HepG2 (cell line): Measurements from ENCODE around the gene APOC3. TPM values are rescaled to one million over a fixed set of nuclear protein-coding genes. Genes with fewer than 3 reads are reported as not detected.
A peak's percentile ranks its signal among the peaks of the same experiment; 100 is the strongest.

Experiments
- ATM ChIP-seq: fragments of 450-650 bp; IDR thresholded peaks from 2 replicates; pipeline ENCODE4 v1.7.1; 2017; ENCODE audit warnings: mild to moderate bottlenecking, borderline replicate concordance
- CENPBD1 ChIP-seq: sonication (generic); formaldehyde crosslinking; IDR thresholded peaks from 2 replicates; pipeline ENCODE4 v1.8.0; 2022; ENCODE audit warnings: missing genetic modification reagents, low read depth, mild to moderate bottlenecking, borderline replicate concordance
- EED ChIP-seq: sonication (generic); formaldehyde crosslinking; IDR thresholded peaks from 2 replicates; pipeline ENCODE4 v1.5.0; 2020; ENCODE audit warnings: mild to moderate bottlenecking, missing genetic modification reagents
- HMG20A ChIP-seq: IDR thresholded peaks from 2 replicates; pipeline ENCODE4 v1.6.1; 2016; ENCODE audit warnings: borderline replicate concordance
- KMT2A ChIP-seq: sonication (generic); formaldehyde crosslinking; IDR thresholded peaks from 2 replicates; pipeline ENCODE4 v1.4.0; 2020; ENCODE audit warnings: missing genetic modification reagents
- PBX2 ChIP-seq: IDR thresholded peaks from 2 replicates; pipeline ENCODE4 v1.6.1; 2016; ENCODE audit warnings: control low read depth
- PRDM4 ChIP-seq: sonication (generic); formaldehyde crosslinking; IDR thresholded peaks from 2 replicates; pipeline ENCODE4 v1.9.0; 2021; ENCODE audit warnings: missing genetic modification reagents, borderline replicate concordance
- RARG ChIP-seq: sonication (generic); formaldehyde crosslinking; IDR thresholded peaks from 2 replicates; pipeline ENCODE4 v1.4.0; 2020; ENCODE audit warnings: low read depth, mild to moderate bottlenecking, missing genetic modification reagents
- RBFOX2 ChIP-seq: fragments of 200-400 bp; formaldehyde crosslinking; IDR thresholded peaks from 2 replicates; pipeline ENCODE4 v1.6.1; 2017; ENCODE audit warnings: low read depth, mild to moderate bottlenecking, low read length
- SRSF9 ChIP-seq: fragments of 200-400 bp; formaldehyde crosslinking; IDR thresholded peaks from 2 replicates; pipeline ENCODE4 v1.6.1; 2018; ENCODE audit warnings: borderline replicate concordance, mild to moderate bottlenecking, low read depth, low read length; ENCODE audit not compliant: insufficient read depth, poor library complexity, severe bottlenecking
- TERF1 ChIP-seq: sonication (generic); formaldehyde crosslinking; IDR thresholded peaks from 2 replicates; pipeline ENCODE4 v1.8.0; 2022; ENCODE audit warnings: mild to moderate bottlenecking, missing genetic modification reagents, moderate library complexity
- ZNF343 ChIP-seq: sonication (generic); formaldehyde crosslinking; IDR thresholded peaks from 2 replicates; pipeline ENCODE4 v1.4.0; 2020; ENCODE audit warnings: mild to moderate bottlenecking, missing genetic modification reagents
- ZNF414 ChIP-seq: sonication (generic); formaldehyde crosslinking; IDR thresholded peaks from 2 replicates; pipeline ENCODE4 v1.5.0; 2020; ENCODE audit warnings: missing genetic modification reagents
- ZNF556 ChIP-seq: sonication (generic); formaldehyde crosslinking; IDR thresholded peaks from 2 replicates; pipeline ENCODE4 v1.4.0; 2020; ENCODE audit warnings: mild to moderate bottlenecking, missing genetic modification reagents, borderline replicate concordance
- ZNF563 ChIP-seq: sonication (generic); formaldehyde crosslinking; IDR thresholded peaks from 2 replicates; pipeline ENCODE4 v1.8.0; 2022; ENCODE audit warnings: mild to moderate bottlenecking, moderate library complexity, missing genetic modification reagents
- ZNF678 ChIP-seq: sonication (generic); formaldehyde crosslinking; IDR thresholded peaks from 2 replicates; pipeline ENCODE4 v1.4.0; 2020; ENCODE audit warnings: mild to moderate bottlenecking, missing genetic modification reagents
- ZNF687 ChIP-seq: sonication (generic); formaldehyde crosslinking; IDR thresholded peaks from 2 replicates; pipeline ENCODE4 v1.5.1; 2020; ENCODE audit warnings: mild to moderate bottlenecking, missing genetic modification reagents, moderate library complexity
- ZNF850 ChIP-seq: sonication (generic); formaldehyde crosslinking; conservative IDR thresholded peaks from 2 replicates; pipeline ENCODE4 v1.9.0; 2021; ENCODE audit warnings: mild to moderate bottlenecking, missing genetic modification reagents
- polyA plus RNA-seq, 8 experiments: library from polyadenylated mRNA; depleted of rRNA in 3 of 8; stranded (reverse) in 7 of 8; unstranded in 1 of 8; fragments of >200 nt; fragmentation: Illumina TruSeq in 4 of 8; extraction: Trizol in 4 of 8; gene quantifications; 2 replicates each; pipeline versions ENCODE4 v1.2.1 to v1.2.3, GENCODE V29; 2011 to 2016; ENCODE audit warnings: low read depth in 4 of 8, missing spikeins in 1 of 8, mixed read lengths in 1 of 8; ENCODE audit not compliant: insufficient read depth in 1 of 8
- total RNA-seq, 5 experiments: library from RNA; depleted of rRNA; stranded (reverse); fragments of >200 nt; fragmentation: Illumina TruSeq; extraction: Trizol; gene quantifications; 2 replicates each; pipeline ENCODE4 v1.2.3, GENCODE V29; 2016; ENCODE audit warnings: low read depth in 1 of 5

APOC3 gene
- total and polyA plus RNA-seq, 2 of the 13 experiments (the other 11 are each of a cell fraction or from before 2014, with no cell fraction given), result 314 to 687 TPM

- TF ChIP-seq TERF1 (CRISPR knock-in tag) (0 out of 2 replicates have a peak, but pooled peaks have one; percentile 48), SRSF9 (no peak), ZNF556 (CRISPR knock-in tag) (no peak), ZNF563 (CRISPR knock-in tag) (0 out of 2 replicates have a peak, but pooled peaks have one; percentile 19), RBFOX2 (peak; percentile 78), HMG20A (CRISPR knock-in tag) (no peak), ZNF687 (CRISPR knock-in tag) (peak; percentile 16; the same call in 1 of the 2 replicates), ZNF850 (CRISPR knock-in tag) (0 out of 2 replicates have a peak, but pooled peaks have one; percentile 39), ZNF678 (CRISPR knock-in tag) (no peak), KMT2A (CRISPR knock-in tag) (0 out of 2 replicates have a peak, but pooled peaks have one; percentile 3), PBX2 (CRISPR knock-in tag) (no peak), PRDM4 (CRISPR knock-in tag) (0 out of 2 replicates have a peak, but pooled peaks have one; percentile 2), ZNF414 (CRISPR knock-in tag) (peak; percentile 69), RARG (CRISPR knock-in tag) (no peak), ZNF343 (CRISPR knock-in tag) (peak; percentile 8; the same call in 1 of the 2 replicates), EED (0 out of 2 replicates have a peak, but pooled peaks have one; percentile 4), ATM (no peak), CENPBD1 (no peak)
- TF ChIP-seq, all 625 proteins: peak for 21
Measured at GRCh38 chr11:116791813-116792143, 37.9 kb upstream of the APOC3 start, which contains the start of gene APOA5 (continued).
